Psoas muscle (tissue), 8 donors: ENCODE results near the gene RING1. TPM values are rescaled to one million over a fixed set of nuclear protein-coding genes. Genes with fewer than 3 reads are reported as not detected.

Experiments
- ATAC-seq, 4 donors: fragments of 200-7000 bp; cut with Tn5 transposase; one replicate each; pipeline ENCODE4 v1.9.1; 2020; ENCODE audit warnings: moderate library complexity in 3 of 4, mild to moderate bottlenecking in 2 of 4
- DNase-seq, 2 donors: peaks; one replicate each; pipeline ENCODE4 v3.0.0-alpha.2; 2020
- H3K27ac ChIP-seq: fragments of 200-600 bp; one replicate; pipeline ENCODE4 v1.8.0; 2022
- H3K27me3 ChIP-seq, 3 donors: fragments of 200-600 bp in 1 of 3; one replicate each; pipeline versions ENCODE4 v1.6.1 to v1.8.0; 2013 to 2022; ENCODE audit warnings: low read length in 2 of 3, mild to moderate bottlenecking in 2 of 3, moderate library complexity in 1 of 3; ENCODE audit not compliant: insufficient read depth in 3 of 3
- H3K36me3 ChIP-seq, 2 donors: fragments of 200-600 bp in 1 of 2; one replicate each; pipeline versions ENCODE4 v1.6.1 to v1.8.0; 2013 to 2022; ENCODE audit warnings: low read depth in 1 of 2, mild to moderate bottlenecking in 1 of 2, moderate library complexity in 1 of 2; ENCODE audit not compliant: insufficient read depth in 1 of 2
- H3K4me1 ChIP-seq: fragments of 200-600 bp; one replicate; pipeline ENCODE4 v1.8.0; 2022
- H3K4me3 ChIP-seq: fragments of 200-600 bp; one replicate; pipeline ENCODE4 v1.8.0; 2022; ENCODE audit warnings: mild to moderate bottlenecking
- H3K9me3 ChIP-seq: fragments of 200-600 bp; one replicate; pipeline ENCODE4 v1.8.0; 2022
- WGBS, 3 donors: extraction: QIAGEN DNeasy Blood & Tissue Kit; methylation state at CpG; one replicate each; pipeline versions ENCODE4 v1.1.6 to v1.1.7; 2013; 5-methylcytosine and 5-hydroxymethylcytosine counted together
- intact Hi-C, 2 donors: fragments of 100-400 bp; cut with DNase I; formaldehyde crosslinking; loops; one replicate each; pipeline versions ENCODE4 v1.11.0 to v1.14.2; 2022
- polyA plus RNA-seq, 3 donors: library from polyadenylated mRNA; stranded (reverse); fragments of 200-250 nt; gene quantifications; one replicate each; pipeline ENCODE4 v1.2.3, GENCODE V29; 2013
- total RNA-seq, 4 donors: library from RNA; stranded (reverse); fragmentation: NEBNext Ultra II Directional in 2 of 4; extraction: Animal tissue kit (Norgen Biotek cat#: 25700) in 2 of 4; gene quantifications; one replicate each; pipeline versions ENCODE4 v1.2.1 to v1.2.4, GENCODE V29; 2021 to 2023
- TF ChIP-seq, protein P1 (sequence below): fragments of 200-600 bp; IDR thresholded peaks from one replicate; pipeline ENCODE4 v1.8.0; 2022; ENCODE audit warnings: antibody characterized with exemption
- donor health status: healthy with polysubstance abuse.
- donor health status: DM: no; HTN: no; CAD: no; lungs with moderate emphysema.
- donor health status: Bipolar disorder and iron deficiency.
- donor health status: healthy.
- donor health status: DM: yes; HTN: yes; CAD: no.
- donor health status: DM: no; HTN: no; CAD: no.
- donor health status: DM: no; HTN: no; CAD: no.
- donor health status: DM: yes; HTN: yes; CAD: no.

Gene RING1
- total and polyA plus RNA-seq, 7 donors, result 27.9 to 39.4 (median 30.2) TPM

DNA sequence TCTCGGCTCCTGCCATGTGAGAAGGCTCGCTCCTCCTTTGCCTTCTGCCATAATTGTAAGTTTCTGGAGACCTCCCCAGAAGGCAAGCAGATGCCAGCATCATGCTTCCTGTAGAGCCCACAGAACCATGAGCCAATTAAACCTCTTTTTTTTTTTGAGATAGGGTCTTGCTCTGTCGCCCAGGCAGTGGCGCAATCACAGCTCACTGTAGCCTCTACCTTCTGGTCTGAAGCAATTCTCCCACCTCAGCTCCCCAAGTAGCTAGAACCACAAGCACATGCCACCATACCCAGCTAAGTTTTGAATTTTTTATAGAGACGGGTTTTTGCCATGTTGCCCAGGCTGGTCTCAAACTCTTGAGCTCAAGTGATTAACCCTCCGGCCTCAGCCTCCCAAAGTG lies 28.6 kb downstream of the RING1 start:
- no peaks in the 10 kb centered on the region for H3K36me3 ChIP-seq
- H3K4me3 ChIP-seq, result no peak overlapping the region
- DNase-seq (no peak), ATAC-seq (no peak)
- 82 to 86% (median 83%) methylated on average over 6 of the region's 6 CpGs for WGBS, 3 donors
- intact Hi-C loops, result loop anchor here in 1 of 2 donors (5.0 kb wide), 1 partner anchor 70 kb away; no protein-coding TSS in a partner anchor
- TF ChIP-seq, protein P1, sequence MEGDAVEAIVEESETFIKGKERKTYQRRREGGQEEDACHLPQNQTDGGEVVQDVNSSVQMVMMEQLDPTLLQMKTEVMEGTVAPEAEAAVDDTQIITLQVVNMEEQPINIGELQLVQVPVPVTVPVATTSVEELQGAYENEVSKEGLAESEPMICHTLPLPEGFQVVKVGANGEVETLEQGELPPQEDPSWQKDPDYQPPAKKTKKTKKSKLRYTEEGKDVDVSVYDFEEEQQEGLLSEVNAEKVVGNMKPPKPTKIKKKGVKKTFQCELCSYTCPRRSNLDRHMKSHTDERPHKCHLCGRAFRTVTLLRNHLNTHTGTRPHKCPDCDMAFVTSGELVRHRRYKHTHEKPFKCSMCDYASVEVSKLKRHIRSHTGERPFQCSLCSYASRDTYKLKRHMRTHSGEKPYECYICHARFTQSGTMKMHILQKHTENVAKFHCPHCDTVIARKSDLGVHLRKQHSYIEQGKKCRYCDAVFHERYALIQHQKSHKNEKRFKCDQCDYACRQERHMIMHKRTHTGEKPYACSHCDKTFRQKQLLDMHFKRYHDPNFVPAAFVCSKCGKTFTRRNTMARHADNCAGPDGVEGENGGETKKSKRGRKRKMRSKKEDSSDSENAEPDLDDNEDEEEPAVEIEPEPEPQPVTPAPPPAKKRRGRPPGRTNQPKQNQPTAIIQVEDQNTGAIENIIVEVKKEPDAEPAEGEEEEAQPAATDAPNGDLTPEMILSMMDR, result no peak
- no peaks in the 10 kb centered on the region for H3K9me3 ChIP-seq
- peaks cover 0 to 16% (median 4%) of the 10 kb centered on the region in 3 donors for H3K27me3 ChIP-seq
- no peak overlapping the region for H3K27ac ChIP-seq
- H3K4me1 ChIP-seq, result no peaks in the 10 kb centered on the region

DNA sequence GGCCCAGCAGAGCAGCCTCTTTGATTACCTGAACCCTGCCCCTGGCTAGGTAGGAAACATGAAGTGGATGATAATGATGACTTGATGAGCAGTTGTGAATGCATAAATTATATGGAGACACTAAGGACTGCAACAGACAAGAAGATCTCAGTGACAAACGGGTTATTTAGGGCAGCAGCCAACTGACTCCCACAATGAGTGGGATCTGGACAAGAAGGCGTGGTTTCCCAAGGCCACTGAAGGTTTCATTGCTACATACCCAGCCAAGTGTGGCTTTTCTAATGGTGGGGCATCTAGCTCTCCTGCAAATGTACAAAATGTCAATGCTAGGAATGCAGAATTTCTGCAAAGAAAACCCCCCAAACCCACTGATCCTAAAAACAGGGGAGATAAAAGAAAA lies 29.4 kb downstream of the RING1 start:
- H3K9me3 ChIP-seq, result no peaks in the 10 kb centered on the region
- H3K4me1 ChIP-seq, result no peaks in the 10 kb centered on the region
- intact Hi-C loops, result loop anchor here in 1 of 2 donors (5.0 kb wide), 1 partner anchor 70 kb away; no protein-coding TSS in a partner anchor
- H3K4me3 ChIP-seq, result no peak overlapping the region
- peaks cover 0 to 16% (median 4%) of the 10 kb centered on the region in 3 donors for H3K27me3 ChIP-seq
- no peak for DNase-seq
- H3K27ac ChIP-seq, result no peak overlapping the region
- H3K36me3 ChIP-seq, result no peaks in the 10 kb centered on the region
- TF ChIP-seq, protein P1, result no peak
- 63 to 65% (median 63%) methylated on average over 2 of the region's 2 CpGs for WGBS, 3 donors
- no peak for ATAC-seq

DNA sequence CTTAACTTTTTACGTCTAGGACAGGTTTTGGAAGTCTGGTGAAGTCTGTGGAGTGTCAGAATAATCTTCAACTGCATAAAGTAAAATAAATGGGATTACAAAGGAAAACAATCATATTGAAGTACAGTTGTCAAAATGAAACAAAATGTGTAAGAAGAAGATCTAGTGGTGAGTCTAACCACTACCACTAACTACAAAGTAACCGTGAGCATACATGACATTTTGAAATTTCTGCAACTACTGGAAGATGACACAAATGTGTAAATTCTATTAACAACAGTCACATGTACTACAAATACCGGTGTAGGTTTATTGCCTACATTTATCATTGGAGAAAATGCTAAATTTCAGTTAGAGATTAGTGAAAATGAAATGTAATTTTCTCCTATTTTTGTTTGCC lies 33.7 kb downstream of the RING1 start:
- no peaks in the 10 kb centered on the region for H3K9me3 ChIP-seq
- TF ChIP-seq, protein P1, result no peak
- no peak overlapping the region for H3K27ac ChIP-seq
- H3K4me3 ChIP-seq, result no peak overlapping the region
- ATAC-seq (no peak), DNase-seq (no peak)
- H3K36me3 ChIP-seq, result no peaks in the 10 kb centered on the region
- intact Hi-C loops, result no loop called here
- H3K4me1 ChIP-seq, result no peaks in the 10 kb centered on the region
- no peaks in the 10 kb centered on the region for H3K27me3 ChIP-seq
- WGBS, 3 donors, result 54 to 60% (median 60%) methylated on average over 3 of the region's 3 CpGs

DNA sequence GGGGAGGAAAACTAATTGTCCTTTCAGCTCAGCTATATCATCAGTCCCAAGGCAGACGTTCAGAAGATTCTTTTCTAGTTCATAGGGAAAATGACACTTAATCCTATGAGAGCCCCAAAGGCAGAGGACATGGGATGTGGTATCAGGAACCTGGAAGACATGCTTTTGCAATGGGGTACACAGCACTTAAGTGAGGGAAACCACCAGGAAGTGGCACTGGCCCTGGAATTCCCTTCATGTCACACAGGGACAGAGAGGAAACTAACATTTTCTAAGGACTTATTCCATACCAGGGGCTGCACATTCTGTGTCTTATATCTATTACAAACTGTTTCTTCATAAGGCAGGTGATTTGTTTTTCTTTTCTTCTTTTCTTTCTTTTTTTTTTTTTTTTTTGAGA lies 35.2 kb downstream of the RING1 start:
- 17 to 29% (median 20%) methylated on average over 1 of the region's 1 CpG for WGBS, 3 donors
- no peak for DNase-seq
- intact Hi-C loops, result no loop called here

More for the DNA sequence above, 35.2 kb downstream of the RING1 start:
- H3K36me3 ChIP-seq, result no peaks in the 10 kb centered on the region
- TF ChIP-seq, protein P1, result no peak
- H3K4me1 ChIP-seq, result peaks cover 1% of the 10 kb centered on the region
- no peak overlapping the region for H3K27ac ChIP-seq
- ATAC-seq, result no peak
- H3K27me3 ChIP-seq, result no peaks in the 10 kb centered on the region
- no peak overlapping the region for H3K4me3 ChIP-seq
- no peaks in the 10 kb centered on the region for H3K9me3 ChIP-seq
